DOHH2 (cell line): Measurements from ENCODE around the gene VEGFC.

Source experiments
- H3F3A ChIP-seq: fragments of 200-600 bp; sonication (generic), shearing (Covaris generic); 2 replicates; pipeline ENCODE4 v1.6.0; 2016; ENCODE audit warnings: antibody characterized with exemption, mild to moderate bottlenecking; ENCODE audit not compliant: control insufficient read depth, insufficient read depth
- H3K27ac ChIP-seq: fragments of 200-600 bp; sonication (generic); 2 replicates; pipeline ENCODE4 v1.5.1; 2014; ENCODE audit warnings: low read depth, mild to moderate bottlenecking, low read length, moderate library complexity
- H3K27me3 ChIP-seq: fragments of 200-600 bp; sonication (generic); 2 replicates; pipeline ENCODE4 v1.6.1; 2014; ENCODE audit warnings: mild to moderate bottlenecking, low read length, mixed read lengths; ENCODE audit not compliant: control insufficient read depth
- H3K36me3 ChIP-seq: fragments of 200-600 bp; sonication (generic); 2 replicates; pipeline ENCODE4 v1.6.1; 2014; ENCODE audit warnings: mild to moderate bottlenecking, low read length, moderate library complexity, mixed read lengths; ENCODE audit not compliant: control insufficient read depth
- H3K4me1 ChIP-seq: fragments of 200-600 bp; sonication (generic); 2 replicates; pipeline ENCODE4 v1.6.1; 2014; ENCODE audit warnings: mild to moderate bottlenecking, low read length, mixed read lengths; ENCODE audit not compliant: control insufficient read depth
- H3K4me2 ChIP-seq: fragments of 200-600 bp; sonication (generic); 2 replicates; pipeline ENCODE4 v1.6.0; 2014; ENCODE audit warnings: mild to moderate bottlenecking, low read length, moderate library complexity
- H3K4me3 ChIP-seq: fragments of 200-600 bp; sonication (generic); 2 replicates; pipeline ENCODE4 v1.5.1; 2014; ENCODE audit warnings: mild to moderate bottlenecking, low read length, mixed read lengths
- H3K79me2 ChIP-seq: fragments of 200-600 bp; sonication (generic); 2 replicates; pipeline ENCODE4 v1.6.1; 2014; ENCODE audit warnings: mild to moderate bottlenecking, low read length, mixed read lengths; ENCODE audit not compliant: control insufficient read depth
- H3K9me2 ChIP-seq: fragments of 200-600 bp; sonication (generic); replicated peaks from 2 replicates; pipeline ENCODE4 v1.6.1; 2014; ENCODE audit warnings: mild to moderate bottlenecking, low read length, mixed read lengths; ENCODE audit not compliant: control insufficient read depth
- H3K9me3 ChIP-seq: fragments of 200-600 bp; sonication (generic); 2 replicates; pipeline ENCODE4 v1.6.1; 2014; ENCODE audit warnings: antibody characterized with exemption, low read length, mixed read lengths; ENCODE audit not compliant: control insufficient read depth, insufficient read depth
- H4K20me1 ChIP-seq: fragments of 200-600 bp; sonication (generic); 2 replicates; pipeline ENCODE4 v1.6.0; 2014; ENCODE audit warnings: low read depth, mild to moderate bottlenecking, antibody characterized with exemption, low read length, moderate library complexity; ENCODE audit not compliant: control insufficient read depth, insufficient read depth
- EZH2phosphoT487 ChIP-seq: fragments of 200-600 bp; sonication (generic); IDR thresholded peaks from 2 replicates; pipeline ENCODE4 v1.6.1; 2017; ENCODE audit warnings: borderline replicate concordance, mild to moderate bottlenecking, antibody characterized with exemption, low read length, moderate library complexity, mixed read lengths
- TF ChIP-seq, protein P1 (sequence below): fragments of 200-600 bp; sonication (generic); IDR thresholded peaks from one replicate; pipeline ENCODE4 v1.5.1; 2014; ENCODE audit warnings: antibody characterized with exemption, mild to moderate bottlenecking, low read depth, low read length; ENCODE audit not compliant: poor library complexity, severe bottlenecking

VEGFC gene

DNA sequence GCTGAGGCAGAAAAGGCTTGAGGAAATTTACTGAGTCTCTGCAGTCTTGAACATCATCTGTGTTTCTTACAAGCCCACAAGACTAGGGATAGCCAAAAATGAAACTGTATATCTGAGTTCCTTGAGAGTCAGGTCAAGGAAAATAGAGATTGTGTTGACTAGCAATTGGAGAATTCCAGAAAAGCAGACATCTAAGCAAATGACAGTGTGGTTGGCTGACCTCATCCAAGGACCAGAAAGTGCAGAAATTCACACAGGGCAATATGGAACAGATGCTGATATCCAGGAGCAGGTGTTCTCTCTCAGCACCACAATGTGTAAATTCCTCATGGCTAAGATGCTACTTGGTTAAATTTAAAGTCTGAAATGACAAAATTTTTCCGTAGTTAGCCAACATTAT, 146.4 kb downstream of the VEGFC start:
- Histone ChIP-seq H3K79me2 (no peaks in the 10 kb centered on the region), H3K4me1 (no peaks in the 10 kb centered on the region), H3K36me3 (no peaks in the 10 kb centered on the region), H3K9me2 (no peaks in the 10 kb centered on the region), H3K27me3 (no peaks in the 10 kb centered on the region), H3F3A (no peaks in the 10 kb centered on the region), H4K20me1 (no peaks in the 10 kb centered on the region), H3K27ac (no peak overlapping the region), H3K4me2 (no peak overlapping the region), H3K4me3 (no peak overlapping the region), H3K9me3 (no peaks in the 10 kb centered on the region)
- TF ChIP-seq EZH2phosphoT487, result no peak
- TF ChIP-seq, protein P1, sequence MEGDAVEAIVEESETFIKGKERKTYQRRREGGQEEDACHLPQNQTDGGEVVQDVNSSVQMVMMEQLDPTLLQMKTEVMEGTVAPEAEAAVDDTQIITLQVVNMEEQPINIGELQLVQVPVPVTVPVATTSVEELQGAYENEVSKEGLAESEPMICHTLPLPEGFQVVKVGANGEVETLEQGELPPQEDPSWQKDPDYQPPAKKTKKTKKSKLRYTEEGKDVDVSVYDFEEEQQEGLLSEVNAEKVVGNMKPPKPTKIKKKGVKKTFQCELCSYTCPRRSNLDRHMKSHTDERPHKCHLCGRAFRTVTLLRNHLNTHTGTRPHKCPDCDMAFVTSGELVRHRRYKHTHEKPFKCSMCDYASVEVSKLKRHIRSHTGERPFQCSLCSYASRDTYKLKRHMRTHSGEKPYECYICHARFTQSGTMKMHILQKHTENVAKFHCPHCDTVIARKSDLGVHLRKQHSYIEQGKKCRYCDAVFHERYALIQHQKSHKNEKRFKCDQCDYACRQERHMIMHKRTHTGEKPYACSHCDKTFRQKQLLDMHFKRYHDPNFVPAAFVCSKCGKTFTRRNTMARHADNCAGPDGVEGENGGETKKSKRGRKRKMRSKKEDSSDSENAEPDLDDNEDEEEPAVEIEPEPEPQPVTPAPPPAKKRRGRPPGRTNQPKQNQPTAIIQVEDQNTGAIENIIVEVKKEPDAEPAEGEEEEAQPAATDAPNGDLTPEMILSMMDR, result no peak

DNA sequence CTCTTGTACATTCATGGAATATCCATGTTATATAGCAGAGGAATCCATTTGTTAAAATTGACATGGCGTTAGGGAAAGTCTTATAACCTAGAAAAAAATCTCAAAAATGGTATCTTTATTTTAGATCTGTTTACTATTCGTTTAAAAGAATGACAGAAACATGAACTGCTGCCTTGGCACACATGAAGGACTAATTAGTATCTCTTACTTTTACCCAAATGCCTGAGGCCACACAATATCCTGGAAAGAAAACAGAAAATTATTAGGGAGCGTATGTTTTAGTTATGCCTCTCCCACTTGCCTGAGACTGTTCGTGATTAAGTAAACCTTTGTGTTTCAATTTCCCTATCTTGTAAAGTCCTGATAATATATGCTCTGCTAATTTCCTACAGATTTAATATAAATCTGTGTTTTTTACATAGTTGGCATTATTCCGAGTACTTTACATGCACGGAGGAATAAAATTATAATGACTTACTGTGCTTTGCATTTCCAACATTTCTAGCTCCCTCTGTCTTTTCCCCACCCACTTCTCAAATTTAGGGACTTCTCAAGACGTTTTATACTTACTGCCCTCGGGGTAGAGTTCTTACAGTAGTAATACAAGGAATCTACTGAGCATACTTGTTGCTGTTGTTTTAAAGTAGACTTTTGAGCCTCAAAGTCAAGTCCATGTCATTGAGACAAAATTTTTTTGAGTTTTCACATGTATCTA, 147.3 kb downstream of the VEGFC start:
- H3K4me1 ChIP-seq, result no peaks in the 10 kb centered on the region
- no peaks in the 10 kb centered on the region for H3K79me2 ChIP-seq
- no peaks in the 10 kb centered on the region for H3K36me3 ChIP-seq
- no peaks in the 10 kb centered on the region for H3F3A ChIP-seq
- H3K4me3 ChIP-seq, result no peak overlapping the region
- no peak for TF ChIP-seq EZH2phosphoT487
- TF ChIP-seq, protein P1, result no peak
- H4K20me1 ChIP-seq, result no peaks in the 10 kb centered on the region
- no peak overlapping the region for H3K4me2 ChIP-seq
- no peaks in the 10 kb centered on the region for H3K9me3 ChIP-seq
- H3K9me2 ChIP-seq, result no peaks in the 10 kb centered on the region
- H3K27ac ChIP-seq, result no peak overlapping the region
- H3K27me3 ChIP-seq, result no peaks in the 10 kb centered on the region

DNA sequence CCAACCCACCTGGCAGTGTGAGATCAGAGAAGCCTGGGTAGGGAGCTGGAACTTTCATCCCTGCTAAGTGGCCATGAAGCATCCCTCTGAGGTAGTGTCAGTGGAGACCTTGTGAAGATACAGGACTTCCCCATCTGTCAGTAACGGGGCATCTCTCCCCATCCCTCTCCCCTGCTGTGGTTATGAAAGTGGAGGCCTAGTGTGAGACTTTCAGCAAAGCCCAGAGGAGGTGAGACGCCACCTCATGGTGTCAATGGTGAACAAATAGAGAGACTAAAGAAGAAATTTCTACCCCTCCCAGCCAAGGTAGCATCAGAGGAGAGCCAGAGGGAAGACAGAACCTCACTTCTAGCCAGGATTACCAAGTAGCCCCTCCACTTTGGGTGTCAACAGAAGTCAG, 150.2 kb downstream of the VEGFC start:
- no peak for TF ChIP-seq EZH2phosphoT487
- TF ChIP-seq, protein P1, result no peak
- Histone ChIP-seq H3K27ac (no peak overlapping the region), H3K4me3 (no peak overlapping the region), H3K79me2 (no peaks in the 10 kb centered on the region), H3K9me3 (no peaks in the 10 kb centered on the region), H3K27me3 (no peaks in the 10 kb centered on the region), H3F3A (no peaks in the 10 kb centered on the region), H4K20me1 (no peaks in the 10 kb centered on the region), H3K36me3 (no peaks in the 10 kb centered on the region), H3K4me1 (no peaks in the 10 kb centered on the region), H3K4me2 (no peak overlapping the region), H3K9me2 (no peaks in the 10 kb centered on the region)
